Measurements from ENCODE around the gene STMN1.

The STMN1 gene

GRCh38 chr1:25891606-25892005 lies 14.6 kb downstream of the STMN1 start:
- no peak overlapping the region for H3K4me3 ChIP-seq (ENCODE audit: low read depth, low read length)
- TF ChIP-seq CTCF (IDR thresholded peaks at IDR 0.05; ENCODE audit: borderline replicate concordance, insufficient read depth, low read depth, low read length): no peak

- TF ChIP-seq CTCF (IDR thresholded peaks at IDR 0.05; ENCODE audit: borderline replicate concordance, insufficient read depth, low read depth, low read length): no peak
- no peak overlapping the region for H3K4me3 ChIP-seq (ENCODE audit: low read depth, low read length)
Measured at GRCh38 chr1:25890239-25891034, 15.8 kb downstream of the STMN1 start.

GRCh38 chr1:25889470-25889869 lies 16.7 kb downstream of the STMN1 start:
- no peak overlapping the region for H3K4me3 ChIP-seq (ENCODE audit: low read depth, low read length)
- no peak for TF ChIP-seq CTCF (IDR thresholded peaks at IDR 0.05; ENCODE audit: borderline replicate concordance, insufficient read depth, low read depth, low read length)

GRCh38 chr1:25888426-25888987 lies 17.7 kb downstream of the STMN1 start:
- no peak for TF ChIP-seq CTCF (IDR thresholded peaks at IDR 0.05; ENCODE audit: borderline replicate concordance, insufficient read depth, low read depth, low read length)
- H3K4me3 ChIP-seq (ENCODE audit: low read depth, low read length): no peak overlapping the region

- no peak overlapping the region for H3K4me3 ChIP-seq (ENCODE audit: low read depth, low read length)
Measured at GRCh38 chr1:25885602-25886001, 20.6 kb downstream of the STMN1 start.

GRCh38 chr1:25881266-25881665 lies 25.0 kb downstream of the STMN1 start:
- TF ChIP-seq CTCF (IDR thresholded peaks at IDR 0.05; ENCODE audit: borderline replicate concordance, insufficient read depth, low read depth, low read length): no peak
- H3K4me3 ChIP-seq (ENCODE audit: low read depth, low read length): no peak overlapping the region

More at GRCh38 chr1:25885602-25886001, 20.6 kb downstream of the STMN1 start:
- TF ChIP-seq CTCF (IDR thresholded peaks at IDR 0.05; ENCODE audit: borderline replicate concordance, insufficient read depth, low read depth, low read length): no peak

- TF ChIP-seq CTCF (IDR thresholded peaks at IDR 0.05; ENCODE audit: borderline replicate concordance, insufficient read depth, low read depth, low read length): no peak
- H3K4me3 ChIP-seq (ENCODE audit: low read depth, low read length): no peak overlapping the region
Measured at GRCh38 chr1:25880518-25880917, 25.7 kb downstream of the STMN1 start.
